Measurements from ENCODE around the gene MYO5B. TPM values are rescaled to one million over a fixed set of nuclear protein-coding genes. Genes with fewer than 3 reads are reported as not detected.
"Not testable (repeated sequence)": the region's sequence is repeated elsewhere in the genome, so short reads cannot be mapped to it uniquely, and the experiment has no call there.

MYO5B gene
- total RNA-seq, 1 experiment from 2014 or later, result 29.5 TPM

DNA sequence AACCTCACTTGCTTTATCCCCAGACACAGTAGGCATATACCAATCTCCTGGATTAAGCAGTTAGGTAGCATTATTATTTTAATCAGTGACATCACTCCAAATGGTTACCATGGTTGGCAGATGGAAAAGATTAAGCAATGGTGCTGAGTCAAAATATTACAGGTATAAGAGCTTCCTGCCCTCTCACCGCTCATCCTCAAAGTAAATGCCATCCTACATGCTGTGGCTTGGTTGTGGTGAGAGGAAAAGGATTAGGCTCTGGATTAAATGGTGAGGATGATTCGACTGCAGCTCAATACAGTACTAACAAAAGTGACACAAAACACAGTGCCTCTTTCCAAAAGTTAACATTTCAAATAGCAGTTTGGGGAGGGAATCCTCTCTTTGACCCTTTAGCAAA lies 272.7 kb downstream of the MYO5B start:
- no peak for DNase-seq (ENCODE audit: low spot score)

DNA sequence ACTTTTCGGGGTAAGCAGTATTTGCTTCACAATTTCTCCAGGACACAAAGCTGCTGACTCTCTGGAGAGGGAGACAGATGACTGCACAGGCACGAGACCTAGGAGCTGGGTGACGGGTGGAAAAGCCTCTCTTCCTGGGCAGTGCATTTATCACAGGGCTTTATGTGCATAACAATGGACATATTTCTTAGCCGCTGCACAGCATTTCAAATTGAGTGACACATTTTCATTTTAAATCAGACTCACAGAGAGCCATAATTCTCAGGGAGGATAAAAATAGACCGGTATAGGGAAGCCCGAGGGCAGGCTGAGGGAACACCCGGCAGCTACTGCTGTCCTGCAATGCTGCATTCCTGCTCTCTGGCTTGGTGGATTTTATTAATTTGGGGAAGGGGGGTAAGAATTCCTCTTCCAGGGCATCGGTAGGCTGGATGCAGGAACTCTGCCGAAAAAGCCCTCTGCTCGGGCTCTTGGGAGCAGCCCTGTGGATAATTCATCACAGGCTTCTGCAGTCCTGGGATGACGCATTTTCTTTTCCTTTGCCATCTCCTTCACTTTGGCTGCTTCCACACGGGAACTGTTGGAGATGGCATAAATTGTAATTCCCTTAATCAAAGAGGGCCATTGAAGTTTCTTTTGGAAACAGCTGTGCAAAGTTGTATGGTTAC lies 273.5 kb downstream of the MYO5B start:
- no peak for DNase-seq (ENCODE audit: low spot score)

DNA sequence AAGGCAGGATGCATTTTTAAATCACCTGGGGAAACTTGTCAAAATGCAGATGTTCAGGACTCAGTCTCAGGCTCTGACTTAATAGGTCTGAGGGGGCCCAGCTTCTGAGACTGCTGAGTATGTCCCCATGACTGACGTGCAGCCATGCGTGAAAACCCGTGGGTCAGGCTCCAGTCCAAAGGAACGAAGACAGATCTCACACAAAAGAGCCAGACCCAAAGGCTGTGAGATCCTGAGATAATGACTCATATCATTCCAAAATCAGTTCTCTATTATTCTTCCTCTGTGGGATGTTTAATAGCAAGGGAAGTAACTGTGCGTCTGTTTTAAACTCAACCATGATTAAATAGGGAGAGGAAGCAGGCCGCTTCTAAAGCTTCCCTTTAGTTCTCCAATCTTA lies 274.2 kb downstream of the MYO5B start:
- DNase-seq (ENCODE audit: low spot score), result peak; percentile 11

DNA sequence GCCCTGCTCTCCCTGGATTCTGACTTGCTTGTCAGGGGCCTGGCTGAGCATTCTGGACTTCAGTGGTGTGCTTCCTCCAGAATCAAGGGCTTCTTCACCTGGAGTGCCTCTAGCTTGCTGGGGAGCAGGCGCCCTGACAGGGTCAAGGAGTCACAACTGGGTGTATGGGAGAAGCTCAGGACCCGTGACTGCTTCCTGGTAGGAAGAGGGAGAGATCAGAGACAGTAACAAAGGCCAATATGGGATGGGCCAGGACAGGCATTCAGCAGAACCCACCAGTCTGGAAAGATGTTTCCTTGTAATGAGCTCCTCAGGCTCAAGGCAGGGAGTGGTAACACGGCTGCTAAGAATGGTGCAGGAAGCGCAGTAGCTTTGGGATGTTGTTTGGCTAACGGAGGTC lies 277.2 kb downstream of the MYO5B start:
- DNase-seq (ENCODE audit: low spot score), result no peak

DNA sequence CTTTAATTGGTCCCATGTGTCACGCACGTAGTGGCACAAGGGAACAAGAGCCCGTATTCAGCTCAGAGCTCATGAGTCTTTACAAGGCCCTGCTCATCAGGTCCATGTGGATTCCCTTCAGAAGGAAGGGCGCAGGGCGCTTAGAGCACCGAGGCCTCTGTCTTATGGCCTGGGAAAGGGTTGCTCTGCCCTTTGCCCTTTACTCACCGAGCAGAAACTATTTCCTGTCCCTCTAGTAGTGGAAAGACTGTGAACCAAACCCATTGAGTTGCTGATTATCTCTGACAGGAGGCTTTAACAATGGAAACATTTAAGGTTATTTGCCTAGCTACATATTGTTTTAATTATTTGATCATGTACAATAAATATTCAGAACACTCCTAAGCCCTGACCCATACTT lies 279.6 kb downstream of the MYO5B start:
- DNase-seq (ENCODE audit: low spot score), result no peak

DNA sequence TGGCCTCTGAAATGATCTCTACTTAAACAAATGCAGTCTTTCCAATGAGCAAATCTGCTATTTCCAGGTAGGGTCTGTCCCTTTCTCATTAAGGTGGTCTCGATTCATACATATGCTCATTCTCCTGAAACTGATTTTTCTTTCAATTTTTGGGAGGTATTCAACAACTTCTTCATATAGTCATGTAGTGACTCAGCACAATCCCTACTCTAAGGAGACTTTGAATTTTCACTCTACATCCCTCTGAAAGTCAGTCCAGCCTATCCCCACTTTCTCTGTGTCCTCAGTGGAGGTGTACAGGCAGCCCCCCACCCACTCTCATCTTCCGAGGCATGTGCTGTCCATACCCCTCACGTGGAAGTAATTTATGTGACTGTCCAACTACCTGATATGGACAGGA lies 281.7 kb downstream of the MYO5B start:
- no peak for DNase-seq (ENCODE audit: low spot score)

DNA sequence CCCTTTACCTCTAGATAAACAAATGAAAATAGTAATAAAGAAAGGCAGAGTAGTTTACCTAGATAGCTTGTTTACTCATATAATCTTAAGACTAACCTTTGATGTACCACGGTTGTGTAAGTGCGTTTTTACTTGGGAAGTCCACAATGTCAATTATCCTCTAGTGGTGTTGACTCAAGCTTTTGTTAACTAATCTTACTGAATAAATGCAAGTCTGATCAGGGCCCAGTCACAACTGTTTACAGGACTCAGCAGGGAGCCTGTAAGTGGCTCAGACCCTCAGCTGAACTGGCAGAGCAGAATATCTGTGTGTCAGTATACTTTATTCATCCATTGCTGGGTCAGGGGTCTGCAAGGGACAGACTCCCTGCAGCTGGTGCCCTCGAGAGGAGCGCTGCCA lies 283.5 kb downstream of the MYO5B start:
- no peak for DNase-seq (ENCODE audit: low spot score)

DNA sequence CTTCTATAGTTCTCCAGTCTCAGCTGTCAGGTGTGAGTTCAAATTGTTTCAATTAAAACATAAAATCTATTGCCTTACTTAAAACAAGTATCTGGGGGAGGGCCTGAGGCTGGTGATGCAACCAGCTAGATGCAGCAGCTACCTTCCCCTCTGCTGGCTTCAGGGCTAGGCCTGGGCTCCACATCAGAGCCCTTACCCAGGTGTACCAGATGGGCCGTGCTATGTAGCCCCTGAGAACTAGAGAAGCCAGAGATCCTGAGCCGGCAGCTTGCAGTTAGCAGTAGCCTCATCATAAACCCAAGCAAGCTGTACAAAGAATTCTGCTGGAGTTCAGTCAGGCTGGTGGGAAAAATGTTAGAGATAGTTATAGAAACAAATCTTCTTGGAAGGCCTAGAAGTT lies 284.0 kb downstream of the MYO5B start:
- no peak for DNase-seq (ENCODE audit: low spot score)

DNA sequence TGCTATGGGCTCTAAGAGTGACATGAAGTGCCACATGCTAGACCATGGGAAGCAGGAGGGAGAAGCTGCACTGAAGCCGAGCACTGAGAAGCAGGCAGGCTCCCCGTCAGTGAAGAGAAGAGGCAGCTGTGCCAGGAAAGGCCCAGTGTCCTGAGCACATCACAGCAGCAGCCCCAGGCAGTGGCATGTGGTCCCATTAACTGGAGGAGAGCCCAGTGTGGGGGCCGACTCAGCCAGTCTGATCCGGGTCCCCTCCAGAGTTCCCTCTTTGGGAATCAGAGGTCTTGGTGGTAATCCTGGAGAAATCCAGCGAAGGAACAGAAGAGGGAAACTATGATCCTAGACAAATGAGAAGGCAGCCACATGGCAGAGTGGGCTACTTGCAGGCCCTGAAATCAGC lies 284.9 kb downstream of the MYO5B start:
- no peak for DNase-seq (ENCODE audit: low spot score)

DNA sequence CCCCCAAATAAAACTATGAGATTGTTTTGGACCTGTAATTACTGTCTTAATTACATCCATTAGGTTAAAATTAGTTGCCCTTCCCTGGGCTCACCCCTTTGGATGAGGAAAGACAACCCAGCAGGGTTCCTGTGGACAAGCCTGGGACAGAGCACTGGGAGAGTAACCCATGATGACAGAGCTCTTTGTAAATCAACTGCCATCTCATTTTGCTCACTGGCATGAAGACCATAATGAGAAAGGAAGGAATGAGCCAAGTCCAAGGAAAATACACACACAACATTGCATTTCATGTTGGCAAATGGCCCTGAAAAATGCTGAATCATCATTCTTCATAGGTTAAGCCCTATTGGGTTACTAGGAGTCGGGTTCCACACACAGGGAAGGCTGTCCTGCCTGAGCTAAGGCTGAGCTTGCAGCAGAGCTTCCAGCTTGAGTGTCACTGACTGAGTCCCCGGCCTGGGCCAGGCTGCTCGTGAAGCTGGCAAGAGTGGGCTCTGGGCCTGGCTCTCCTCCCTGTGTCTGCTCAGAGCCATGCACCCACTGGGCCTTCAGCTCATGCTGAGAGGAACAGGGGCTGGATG lies 287.5 kb downstream of the MYO5B start:
- DNase-seq (ENCODE audit: low spot score), result no peak

DNA sequence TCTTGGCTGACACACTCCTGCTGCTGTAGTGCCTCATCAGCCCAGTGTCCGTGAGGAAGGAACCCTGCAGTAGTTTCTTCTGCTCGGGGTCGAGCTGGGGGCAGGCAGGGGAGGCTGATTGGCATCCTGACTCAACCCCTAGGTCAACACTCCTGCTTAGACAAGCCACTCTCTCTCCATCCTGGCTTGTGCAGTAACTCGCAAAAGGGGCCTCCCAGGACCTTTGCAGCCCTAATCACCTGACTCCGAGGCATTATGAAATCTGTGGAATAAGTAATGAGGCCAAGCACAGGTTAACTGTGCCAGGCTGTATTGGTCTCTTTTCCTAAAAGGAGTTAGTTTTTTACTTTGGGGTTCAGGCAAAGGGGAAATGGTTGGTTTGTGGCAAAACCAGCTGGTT lies 289.2 kb downstream of the MYO5B start:
- DNase-seq (ENCODE audit: low spot score), result no peak

DNA sequence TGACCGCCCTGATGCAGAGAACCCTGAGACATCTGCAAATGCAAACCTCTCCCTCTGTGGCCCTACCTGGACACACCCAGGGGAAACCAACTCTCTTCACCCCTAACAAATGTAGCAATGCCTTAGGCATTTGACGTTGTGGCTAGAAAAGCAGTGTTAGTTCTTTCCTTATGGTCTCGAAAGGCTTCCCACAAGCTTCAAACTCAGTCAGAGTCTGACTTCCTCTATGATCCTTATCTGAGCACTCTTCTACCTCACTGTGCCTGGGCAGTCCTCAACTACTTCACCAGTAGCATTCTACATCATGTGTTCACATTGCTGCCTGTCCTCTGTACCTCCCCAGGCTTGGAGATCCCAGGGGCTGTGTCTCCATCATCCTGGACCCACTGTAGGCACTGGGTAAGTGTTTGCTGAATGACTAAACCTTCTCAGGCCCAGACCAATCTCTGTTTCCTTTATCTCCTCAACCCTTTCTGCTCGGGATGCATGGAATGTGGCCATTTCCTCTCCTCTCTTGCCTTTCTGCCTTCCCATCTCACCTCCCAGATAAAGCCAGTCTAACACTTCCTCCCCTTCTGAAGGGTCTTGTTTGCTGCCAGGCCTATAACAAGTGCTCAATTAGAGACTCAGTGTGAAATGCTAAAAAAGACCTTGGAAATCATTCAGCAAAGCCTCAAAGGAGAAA lies 289.9 kb downstream of the MYO5B start:
- no peak for DNase-seq (ENCODE audit: low spot score)

DNA sequence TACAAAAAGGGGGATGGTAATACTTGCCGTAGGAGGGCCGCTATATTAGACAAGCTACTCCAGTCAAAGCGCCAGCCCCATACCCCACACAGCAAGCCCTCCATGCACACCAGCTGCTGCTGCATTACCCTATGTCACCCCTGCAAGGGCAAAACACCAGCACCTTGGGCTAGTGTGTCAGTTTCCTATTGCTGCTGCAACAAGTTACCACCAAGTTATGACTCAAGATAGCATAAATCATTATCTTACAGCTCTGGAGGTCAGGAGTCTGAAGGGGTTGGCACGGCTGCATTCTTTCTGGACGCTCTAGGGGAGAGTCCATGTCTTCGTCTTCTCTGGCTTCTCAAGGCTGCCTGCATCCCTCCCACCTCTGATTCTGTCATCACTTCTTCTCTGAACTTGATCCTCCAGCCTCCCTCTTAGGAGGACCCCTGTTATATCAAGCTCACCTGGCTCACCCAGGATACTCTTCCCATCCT lies 293.0 kb downstream of the MYO5B start:
- DNase-seq (ENCODE audit: low spot score), result peak; percentile 18

DNA sequence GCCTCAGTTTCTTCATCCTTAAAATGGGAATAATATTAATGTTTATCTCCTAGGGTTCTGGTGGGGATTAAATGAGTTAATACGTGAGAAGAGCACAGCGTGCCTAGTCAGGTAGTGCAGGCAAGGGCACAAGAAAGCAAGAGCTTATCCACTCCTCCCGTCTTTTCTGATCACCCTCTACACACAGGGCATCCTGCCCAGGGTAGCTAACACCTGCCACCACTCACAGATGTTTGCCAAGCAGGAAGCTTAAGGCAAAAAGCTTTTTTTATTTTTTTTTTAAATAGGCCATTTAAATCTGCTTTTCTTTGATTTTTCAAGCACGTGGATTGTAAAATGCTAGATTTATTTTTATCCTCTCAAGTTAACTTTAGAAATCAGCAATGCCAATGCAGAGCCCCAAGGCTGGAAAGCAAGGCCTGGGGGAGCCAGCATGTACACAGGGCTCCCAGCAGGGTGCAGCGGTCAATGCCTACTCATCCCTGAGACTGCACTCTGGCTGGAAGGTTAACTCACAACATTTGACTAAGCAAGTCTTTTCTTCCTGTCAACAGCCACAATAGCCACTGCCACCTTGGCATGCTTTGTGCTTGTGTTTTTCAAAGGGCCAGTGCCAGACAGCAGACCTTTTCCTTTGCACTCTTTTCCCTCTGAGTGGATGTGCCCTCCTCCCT lies 295.2 kb downstream of the MYO5B start:
- DNase-seq (ENCODE audit: low spot score), result no peak

DNA sequence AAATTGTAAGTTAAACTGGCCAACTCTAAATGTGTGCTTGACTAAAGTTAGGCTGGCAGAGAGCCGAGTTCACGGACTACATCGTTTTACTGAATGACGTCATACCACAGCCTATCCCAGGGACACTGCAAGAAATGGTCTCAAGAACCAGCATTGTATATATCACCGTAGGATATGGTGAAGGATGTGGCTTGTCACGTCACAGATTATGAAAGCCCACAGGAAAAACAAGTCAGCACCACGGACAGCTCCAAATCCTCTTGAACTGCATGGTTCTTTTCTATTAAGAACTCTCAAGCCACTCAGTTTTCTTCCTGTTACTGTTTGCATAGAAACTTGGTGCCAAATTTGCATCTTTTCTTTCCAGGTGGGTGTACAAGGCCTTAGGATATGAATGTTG lies 296.5 kb downstream of the MYO5B start:
- peak; percentile 58 for DNase-seq (ENCODE audit: low spot score)

DNA sequence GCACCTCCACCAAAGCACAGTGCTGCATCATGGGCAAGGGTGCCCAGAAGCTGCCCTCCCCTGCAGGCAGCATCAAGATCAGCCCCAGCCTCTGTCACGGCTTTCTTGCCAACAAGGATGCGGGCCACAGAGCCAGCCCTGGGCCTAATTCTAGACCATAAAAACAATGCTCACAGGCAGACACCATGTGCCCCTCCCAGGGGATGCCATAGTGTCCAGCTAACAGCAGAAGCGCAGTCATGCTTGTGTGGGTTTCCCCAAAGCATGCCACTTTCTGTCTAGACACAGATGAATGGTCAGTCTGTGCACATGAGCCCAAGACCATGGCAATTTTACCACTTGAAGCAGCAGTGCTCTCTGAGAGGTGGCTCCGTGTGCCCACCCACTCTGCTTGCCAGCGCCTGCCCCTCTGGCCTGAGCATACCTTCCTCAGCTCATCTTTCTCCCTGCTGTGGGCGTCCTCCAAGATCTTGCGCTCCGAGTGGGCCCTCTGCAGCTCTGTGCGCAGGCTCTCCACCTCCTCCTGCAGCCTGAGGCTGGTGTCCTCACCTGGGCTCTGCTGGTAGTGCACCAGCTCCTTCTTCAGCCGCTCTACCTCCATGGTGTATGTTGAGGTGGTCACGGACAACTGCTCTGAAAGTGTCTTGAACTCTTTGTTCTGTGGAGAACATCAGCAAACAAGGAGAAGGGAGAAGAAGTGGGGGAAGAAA lies 300.3 kb downstream of the MYO5B start:
- DNase-seq (ENCODE audit: low spot score), result no peak

DNA sequence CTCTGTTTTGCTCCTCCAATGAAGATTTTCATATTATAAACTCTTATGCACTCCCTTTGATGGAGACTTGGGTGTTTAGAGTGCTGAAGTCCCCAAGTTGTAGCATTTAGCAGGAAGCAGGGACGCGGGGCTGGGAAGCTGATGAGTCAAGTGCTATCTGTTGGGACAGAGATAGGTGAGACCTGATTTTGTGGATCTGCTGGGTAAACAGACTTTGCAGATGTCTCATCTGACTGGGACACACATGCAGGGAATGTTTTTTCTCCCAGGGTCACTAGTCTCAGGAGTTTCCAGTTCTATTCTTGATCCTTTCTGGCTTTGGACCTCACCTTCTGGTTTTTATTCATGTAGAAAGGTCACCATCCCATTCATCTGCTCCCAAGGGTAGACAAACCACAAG lies 301.9 kb downstream of the MYO5B start:
- DNase-seq (ENCODE audit: low spot score), result no peak

DNA sequence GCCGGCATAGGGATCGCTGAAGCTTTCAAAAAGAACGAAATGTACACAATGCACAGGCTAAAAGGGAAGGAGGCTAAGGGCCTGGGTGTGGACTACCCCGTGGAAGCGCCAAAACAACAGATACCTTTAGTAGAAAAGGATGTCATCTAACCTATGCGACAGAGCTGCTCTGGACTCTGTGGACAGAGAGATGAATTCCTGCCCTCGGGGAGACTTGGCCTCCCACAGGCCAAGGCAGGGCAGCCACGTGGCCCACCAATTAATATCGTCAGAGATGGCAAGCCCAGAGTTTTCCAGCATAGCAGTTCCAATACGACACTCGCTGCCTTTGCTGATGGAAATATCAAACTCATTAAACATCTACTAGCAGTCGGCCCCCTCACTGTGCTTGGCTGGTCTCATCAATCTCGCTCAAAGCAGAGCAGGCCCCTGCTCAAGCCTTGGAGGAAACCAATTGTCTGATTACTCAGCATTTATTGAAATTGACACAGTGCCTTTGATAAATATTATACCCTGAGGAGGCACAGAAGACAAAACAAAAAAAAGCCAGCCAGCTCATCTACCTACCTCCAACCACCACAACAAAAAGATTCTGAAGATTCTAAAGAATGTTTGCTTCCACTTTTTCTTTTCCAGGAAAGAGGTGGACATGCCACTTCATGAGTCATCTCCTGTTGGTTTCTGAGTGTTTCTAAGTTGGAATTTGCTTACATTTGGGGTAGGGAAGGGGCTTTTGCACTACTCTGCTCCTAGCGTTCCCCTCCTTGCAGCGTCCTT lies 302.6 kb downstream of the MYO5B start:
- DNase-seq (ENCODE audit: low spot score), result peak; percentile 41

DNA sequence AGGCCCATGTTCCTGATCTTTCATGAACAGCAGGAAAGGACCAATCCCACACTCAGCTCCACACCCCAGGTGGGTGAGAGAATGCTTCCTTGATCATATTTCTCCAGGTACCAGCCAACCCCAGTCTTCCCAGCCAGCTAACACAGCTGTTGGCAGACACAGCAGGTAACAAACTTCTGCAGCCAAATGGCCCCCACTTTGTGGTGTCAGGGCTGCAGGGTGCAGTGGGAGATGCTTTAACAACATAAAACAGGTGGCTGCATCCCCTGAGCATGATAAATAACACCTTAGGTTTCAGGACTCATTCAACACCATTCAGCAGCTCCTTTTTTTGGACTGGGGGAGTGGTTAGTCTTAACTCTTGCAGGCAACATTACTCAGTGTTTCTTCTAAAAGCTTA lies 304.9 kb downstream of the MYO5B start:
- DNase-seq (ENCODE audit: low spot score), result no peak

DNA sequence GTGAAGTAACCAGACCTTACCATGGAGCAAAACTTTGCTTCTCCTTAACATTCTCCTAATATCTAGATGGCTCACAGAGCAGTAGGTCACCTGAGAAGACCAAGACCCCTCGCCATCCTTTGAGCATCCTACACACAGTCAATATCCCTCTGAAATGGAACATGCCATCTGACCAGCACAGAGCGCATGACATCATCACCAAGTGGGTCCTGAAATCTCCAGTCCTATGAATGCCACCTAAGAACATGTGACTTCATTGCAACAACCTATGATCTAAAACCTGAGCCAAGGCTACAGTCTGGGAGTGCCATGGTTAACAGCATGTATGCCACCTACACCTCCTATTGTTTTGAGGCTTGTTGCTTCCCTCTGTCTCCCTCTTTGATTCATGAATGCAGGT lies 305.4 kb downstream of the MYO5B start:
- not testable (repeated sequence) for DNase-seq (ENCODE audit: low spot score)
